Activated CD8-positive, alpha-beta memory T cell treated with anti-CD3 and anti-CD28 coated beads, Interleukin-2, amount 50 U/mL, for 24 hours (primary cell): ENCODE measurements around the gene C1orf115.
"Not testable (repeated sequence)": the region's sequence is repeated elsewhere in the genome, so short reads cannot be mapped to it uniquely, and the experiment has no call there.

ENCODE experiments used
- DNase-seq: peaks from one replicate; pipeline ENCODE4 v3.0.0-alpha.2; 2020; ENCODE audit errors: extremely low read depth

C1orf115 gene

GRCh38 chr1:220690140-220691052, at the start of gene C1orf115:
Gene C1orf115 (plus strand): TSS chr1:220690363. CDS start chr1:220690403, 40 bp downstream.
- peak; percentile 33 for DNase-seq

GRCh38 chr1:220642285-220642684, 47.9 kb upstream of the C1orf115 start:
- DNase-seq = no peak

DNA sequence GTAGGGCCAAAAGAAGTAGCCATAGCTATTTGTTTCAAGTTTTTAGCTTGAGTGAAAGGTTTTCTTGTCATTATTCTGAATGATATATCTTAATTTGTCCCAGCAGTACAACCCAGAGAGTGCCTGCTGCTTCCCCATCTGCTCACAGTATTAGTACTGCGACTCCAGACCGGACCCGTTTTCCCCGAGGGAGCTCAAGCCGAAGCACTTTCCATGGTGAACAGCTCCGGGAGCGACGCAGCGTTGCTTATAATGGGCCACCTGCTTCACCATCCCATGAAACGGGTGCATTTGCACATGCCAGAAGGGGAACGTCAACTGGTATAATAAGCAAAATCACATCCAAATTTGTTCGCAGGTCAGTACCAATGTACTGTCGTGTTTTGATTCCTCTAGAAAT, 37.2 kb upstream of the C1orf115 start:
- no peak for DNase-seq

- no peak for DNase-seq
Observed at GRCh38 chr1:220655509-220655908, 34.7 kb upstream of the C1orf115 start.

GRCh38 chr1:220655961-220656740, 34.0 kb upstream of the C1orf115 start:
- no peak for DNase-seq

- no peak for DNase-seq
Observed at GRCh38 chr1:220666349-220666748, 23.8 kb upstream of the C1orf115 start.

DNA sequence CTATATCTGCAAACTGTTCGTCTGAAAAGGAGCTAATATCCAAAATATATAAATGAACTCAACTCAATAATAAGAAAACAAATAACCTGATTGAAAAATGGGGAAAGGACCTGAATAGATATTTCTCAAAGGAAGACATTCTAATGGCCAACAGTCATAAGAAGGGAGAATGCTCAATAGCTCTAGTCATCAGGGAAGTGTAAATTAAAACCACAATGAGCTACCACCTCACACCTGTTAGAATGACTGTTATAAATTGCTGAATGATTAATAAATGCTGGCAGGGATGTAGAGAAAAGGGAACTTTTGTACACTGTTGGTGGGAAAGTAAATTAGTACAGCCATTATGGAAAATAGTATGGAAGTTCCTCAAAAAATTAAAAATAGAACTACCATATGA, 21.2 kb upstream of the C1orf115 start:
- no peak for DNase-seq

GRCh38 chr1:220670365-220670764, 19.8 kb upstream of the C1orf115 start:
- no peak for DNase-seq

- DNase-seq = no peak
Observed at GRCh38 chr1:220673921-220674320, 16.2 kb upstream of the C1orf115 start.

DNA sequence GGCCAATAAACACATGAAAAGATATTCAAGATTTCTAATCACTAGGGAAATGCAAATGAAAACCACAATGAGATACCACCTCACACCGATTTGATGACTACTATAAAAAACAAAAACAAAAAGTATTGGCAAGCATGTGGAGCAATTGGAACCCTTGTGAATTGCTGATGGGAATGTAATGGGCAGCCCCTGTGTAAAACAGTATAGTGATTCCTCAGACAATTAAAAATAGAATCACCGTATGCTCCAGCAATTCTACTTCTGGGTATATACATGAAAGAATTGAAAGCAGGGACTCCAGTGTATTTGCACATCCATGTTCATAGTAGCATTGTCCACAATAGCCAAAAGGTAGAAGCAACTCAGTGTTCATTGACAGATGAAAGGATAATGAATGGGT, 12.9 kb upstream of the C1orf115 start:
- no peak for DNase-seq

- DNase-seq = no peak
Observed at GRCh38 chr1:220680085-220680687, 10.0 kb upstream of the C1orf115 start.

DNA sequence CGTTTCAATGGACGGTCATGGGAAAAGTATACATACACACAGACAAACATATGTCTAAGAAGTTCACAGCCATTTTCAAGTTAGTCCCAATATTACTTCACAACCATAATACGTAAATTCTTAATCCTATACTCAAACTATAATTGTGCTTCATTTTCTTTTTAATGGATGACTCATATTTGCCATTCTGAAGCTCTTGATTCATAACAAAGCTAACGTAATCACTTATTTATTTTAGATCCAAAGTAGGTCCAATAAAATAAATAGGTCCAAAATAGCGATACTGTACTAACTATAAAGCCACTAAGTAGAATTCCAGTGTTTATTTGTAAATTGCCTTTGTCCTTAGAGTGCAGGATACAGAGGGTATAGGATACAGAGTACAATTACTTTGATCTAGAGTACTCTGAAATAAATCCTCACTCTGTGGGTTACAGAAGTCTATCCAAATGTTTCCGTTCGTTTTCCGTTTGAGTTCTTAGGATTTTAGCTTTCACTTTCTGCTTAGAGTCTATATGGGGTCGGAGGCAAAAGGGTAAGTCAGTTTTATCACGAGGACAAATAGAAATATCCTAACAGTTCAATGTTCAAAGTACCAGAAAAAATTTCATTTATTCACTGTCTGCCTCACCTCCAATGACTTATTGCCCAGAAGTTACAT, 8.8 kb upstream of the C1orf115 start:
- no peak for DNase-seq

- DNase-seq = no peak
Observed at GRCh38 chr1:220682901-220683576, 7.1 kb upstream of the C1orf115 start.

DNA sequence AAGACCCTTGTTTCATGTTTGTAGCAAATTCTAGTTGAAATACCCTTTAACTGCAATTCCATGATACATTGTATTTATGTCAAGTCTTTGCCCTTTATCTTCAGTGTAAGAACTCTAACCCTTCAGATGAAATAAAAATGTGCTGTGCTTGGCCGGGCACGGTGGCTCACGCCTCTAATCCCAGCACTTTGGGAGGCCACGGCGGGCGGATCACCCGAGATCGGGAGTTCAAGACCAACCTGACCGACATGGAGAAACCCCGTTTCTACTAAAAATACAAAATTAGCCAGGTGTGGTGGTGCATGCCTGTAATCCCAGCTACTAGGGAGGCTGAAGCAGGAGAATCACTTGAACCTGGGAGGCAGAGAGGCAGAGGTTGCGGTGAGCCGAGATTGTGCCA, 6.4 kb upstream of the C1orf115 start:
- not testable (repeated sequence) for DNase-seq

DNA sequence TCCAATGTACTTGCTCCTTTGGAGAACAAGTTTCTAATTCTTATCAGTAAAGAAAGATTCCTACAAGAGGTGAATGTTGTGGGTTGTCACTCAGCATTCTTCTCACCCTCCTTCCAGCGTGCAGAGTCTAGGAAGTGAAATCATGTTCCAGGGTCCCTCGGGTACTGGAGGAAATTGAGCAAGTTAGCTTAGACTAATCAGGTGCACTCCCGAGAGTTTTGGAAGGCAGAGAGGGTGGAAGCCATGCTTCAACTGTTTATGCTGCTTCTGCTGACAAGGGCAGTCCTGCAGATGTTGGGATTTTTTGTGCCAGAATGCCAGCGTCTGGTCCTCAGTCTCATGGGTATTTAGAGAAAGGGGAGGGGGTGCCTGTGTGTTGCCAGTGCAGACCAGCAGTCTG, 5.3 kb upstream of the C1orf115 start:
- DNase-seq = no peak

DNA sequence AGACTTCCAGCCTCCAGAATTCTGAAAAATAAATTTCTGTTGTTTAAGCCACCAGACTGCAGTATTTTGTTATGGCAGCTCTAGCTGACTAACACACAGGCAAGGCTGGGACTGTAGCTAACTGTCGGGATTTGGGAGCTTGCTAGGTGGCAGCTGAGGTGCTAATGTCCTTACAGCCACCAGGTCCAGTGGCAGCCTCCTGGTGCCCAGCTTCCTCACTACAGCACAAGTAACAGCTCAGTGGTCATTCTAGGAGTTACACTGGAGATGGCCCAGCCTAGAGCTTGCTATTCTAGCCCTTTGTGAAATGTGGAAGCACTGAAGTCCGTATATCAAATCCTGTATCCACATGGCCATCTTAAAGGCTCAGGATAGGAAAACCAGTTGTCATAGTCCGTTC, 4.3 kb upstream of the C1orf115 start:
- no peak for DNase-seq

- no peak for DNase-seq
Observed at GRCh38 chr1:220687809-220688208, 2.4 kb upstream of the C1orf115 start.

- no peak for DNase-seq
Observed at GRCh38 chr1:220689666-220690065, 497 bp upstream of the C1orf115 start.

GRCh38 chr1:220691053-220691684, 1.0 kb downstream of the C1orf115 start:
- DNase-seq = no peak

DNA sequence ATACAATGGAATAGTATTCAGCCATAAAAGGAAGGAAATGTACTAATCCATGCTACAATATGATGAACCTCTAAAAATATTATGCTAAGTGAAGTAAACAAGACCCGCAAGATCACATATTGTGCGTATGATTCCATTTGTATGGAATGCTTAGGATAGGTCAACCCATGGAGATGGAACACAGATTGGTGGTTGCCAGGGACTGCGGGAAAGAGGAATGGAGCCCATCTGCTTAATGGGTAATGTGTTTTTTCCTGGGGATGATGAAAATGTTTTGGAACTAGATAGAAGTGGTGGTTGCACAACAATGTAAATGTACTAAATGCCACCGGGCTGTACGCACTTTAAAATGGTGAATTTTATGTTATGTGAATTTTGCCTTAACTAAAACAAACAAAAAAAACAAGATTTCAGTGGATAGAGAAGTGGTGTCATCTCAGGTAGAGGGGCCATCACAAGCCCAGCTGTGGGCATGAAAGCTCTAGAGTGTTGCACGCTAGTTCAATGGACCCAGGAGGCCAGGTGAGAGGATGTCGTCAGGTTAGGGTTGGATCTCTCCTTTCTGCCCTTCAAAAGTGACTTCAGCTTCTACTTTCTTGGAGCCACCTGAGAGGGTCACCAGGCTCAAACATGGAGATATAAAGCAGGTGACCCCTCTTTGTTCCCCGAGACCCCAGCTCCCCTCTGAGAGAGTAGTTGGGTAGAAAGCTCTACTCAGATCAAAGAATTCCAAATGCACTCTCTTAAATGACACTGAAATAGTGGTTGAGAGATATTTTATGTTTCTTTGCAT, 2.5 kb downstream of the C1orf115 start:
- DNase-seq = no peak
